ENCODE measurements around the gene OR10H4. TPM values are rescaled to one million over a fixed set of nuclear protein-coding genes. Genes with fewer than 3 reads are reported as not detected.
"Not testable (repeated sequence)": the region's sequence is repeated elsewhere in the genome, so short reads cannot be mapped to it uniquely, and the experiment has no call there.

The OR10H4 gene
- polyA plus RNA-seq, 1 donor from 2014 or later, result not detected

DNA sequence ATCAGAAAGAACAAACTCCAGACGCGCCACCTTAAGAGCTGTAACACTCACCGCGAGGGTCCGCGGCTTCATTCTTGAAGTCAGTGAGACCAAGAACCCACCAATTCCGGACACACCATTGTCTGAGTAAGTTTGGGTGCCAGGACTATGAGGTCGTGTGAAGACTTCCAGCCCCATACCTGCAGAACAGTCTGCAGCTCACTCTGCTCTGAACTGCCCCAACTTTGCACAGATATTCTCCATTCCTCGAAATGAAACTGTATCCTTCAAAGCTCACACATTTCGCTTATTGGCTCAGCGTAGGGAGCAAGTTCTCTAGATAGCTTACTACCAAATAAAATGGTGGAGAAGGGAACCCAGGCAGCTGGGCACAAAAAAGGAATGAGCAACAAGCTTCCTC lies 48.3 kb upstream of the OR10H4 start:
- Histone ChIP-seq H3K9ac (ENCODE audit: low read length) (no peak overlapping the region), H4K20me1 (ENCODE audit: insufficient read depth) (no peaks in the 10 kb centered on the region), H3F3A (ENCODE audit: insufficient read depth, low read length, poor library complexity, severe bottlenecking) (no peaks in the 10 kb centered on the region), H3K4me3 (ENCODE audit: low read length) (no peak overlapping the region), H3K27me3 (ENCODE audit: insufficient read depth, low read depth, low read length) (no peaks in the 10 kb centered on the region), H3K27ac (ENCODE audit: low read length) (no peak overlapping the region), H3K4me2 (ENCODE audit: low read length) (no peak overlapping the region), H3K36me3 (ENCODE audit: insufficient read depth, low read length) (no peaks in the 10 kb centered on the region), H3K79me2 (replicated peaks; ENCODE audit: insufficient read depth, low read length) (no peaks in the 10 kb centered on the region), H2AFZ (ENCODE audit: low read depth, low read length) (no peak overlapping the region), H3K9me2 (ENCODE audit: insufficient read depth, low read length) (no peaks in the 10 kb centered on the region), H3K9me3 (ENCODE audit: low read length) (no peaks in the 10 kb centered on the region)
- TF ChIP-seq, protein P1, sequence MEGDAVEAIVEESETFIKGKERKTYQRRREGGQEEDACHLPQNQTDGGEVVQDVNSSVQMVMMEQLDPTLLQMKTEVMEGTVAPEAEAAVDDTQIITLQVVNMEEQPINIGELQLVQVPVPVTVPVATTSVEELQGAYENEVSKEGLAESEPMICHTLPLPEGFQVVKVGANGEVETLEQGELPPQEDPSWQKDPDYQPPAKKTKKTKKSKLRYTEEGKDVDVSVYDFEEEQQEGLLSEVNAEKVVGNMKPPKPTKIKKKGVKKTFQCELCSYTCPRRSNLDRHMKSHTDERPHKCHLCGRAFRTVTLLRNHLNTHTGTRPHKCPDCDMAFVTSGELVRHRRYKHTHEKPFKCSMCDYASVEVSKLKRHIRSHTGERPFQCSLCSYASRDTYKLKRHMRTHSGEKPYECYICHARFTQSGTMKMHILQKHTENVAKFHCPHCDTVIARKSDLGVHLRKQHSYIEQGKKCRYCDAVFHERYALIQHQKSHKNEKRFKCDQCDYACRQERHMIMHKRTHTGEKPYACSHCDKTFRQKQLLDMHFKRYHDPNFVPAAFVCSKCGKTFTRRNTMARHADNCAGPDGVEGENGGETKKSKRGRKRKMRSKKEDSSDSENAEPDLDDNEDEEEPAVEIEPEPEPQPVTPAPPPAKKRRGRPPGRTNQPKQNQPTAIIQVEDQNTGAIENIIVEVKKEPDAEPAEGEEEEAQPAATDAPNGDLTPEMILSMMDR (IDR thresholded peaks at IDR 0.05; ENCODE audit: poor library complexity, severe bottlenecking), result no peak
- TF ChIP-seq TAF1 (IDR thresholded peaks at IDR 0.05; ENCODE audit: low read depth) (no peak), POLR2AphosphoS5 (IDR thresholded peaks at IDR 0.05) (no peak)

GRCh38 chr19:15902254-15902653 lies 46.6 kb upstream of the OR10H4 start:
- TF ChIP-seq, protein P2, sequence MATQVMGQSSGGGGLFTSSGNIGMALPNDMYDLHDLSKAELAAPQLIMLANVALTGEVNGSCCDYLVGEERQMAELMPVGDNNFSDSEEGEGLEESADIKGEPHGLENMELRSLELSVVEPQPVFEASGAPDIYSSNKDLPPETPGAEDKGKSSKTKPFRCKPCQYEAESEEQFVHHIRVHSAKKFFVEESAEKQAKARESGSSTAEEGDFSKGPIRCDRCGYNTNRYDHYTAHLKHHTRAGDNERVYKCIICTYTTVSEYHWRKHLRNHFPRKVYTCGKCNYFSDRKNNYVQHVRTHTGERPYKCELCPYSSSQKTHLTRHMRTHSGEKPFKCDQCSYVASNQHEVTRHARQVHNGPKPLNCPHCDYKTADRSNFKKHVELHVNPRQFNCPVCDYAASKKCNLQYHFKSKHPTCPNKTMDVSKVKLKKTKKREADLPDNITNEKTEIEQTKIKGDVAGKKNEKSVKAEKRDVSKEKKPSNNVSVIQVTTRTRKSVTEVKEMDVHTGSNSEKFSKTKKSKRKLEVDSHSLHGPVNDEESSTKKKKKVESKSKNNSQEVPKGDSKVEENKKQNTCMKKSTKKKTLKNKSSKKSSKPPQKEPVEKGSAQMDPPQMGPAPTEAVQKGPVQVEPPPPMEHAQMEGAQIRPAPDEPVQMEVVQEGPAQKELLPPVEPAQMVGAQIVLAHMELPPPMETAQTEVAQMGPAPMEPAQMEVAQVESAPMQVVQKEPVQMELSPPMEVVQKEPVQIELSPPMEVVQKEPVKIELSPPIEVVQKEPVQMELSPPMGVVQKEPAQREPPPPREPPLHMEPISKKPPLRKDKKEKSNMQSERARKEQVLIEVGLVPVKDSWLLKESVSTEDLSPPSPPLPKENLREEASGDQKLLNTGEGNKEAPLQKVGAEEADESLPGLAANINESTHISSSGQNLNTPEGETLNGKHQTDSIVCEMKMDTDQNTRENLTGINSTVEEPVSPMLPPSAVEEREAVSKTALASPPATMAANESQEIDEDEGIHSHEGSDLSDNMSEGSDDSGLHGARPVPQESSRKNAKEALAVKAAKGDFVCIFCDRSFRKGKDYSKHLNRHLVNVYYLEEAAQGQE (IDR thresholded peaks at IDR 0.05; ENCODE audit: borderline replicate concordance), result no peak
- no peak for TF ChIP-seq MXI1 (conservative IDR thresholded peaks at IDR 0.05; ENCODE audit: poor library complexity, severe bottlenecking)
- no peak for TF ChIP-seq SMC3 (conservative IDR thresholded peaks at IDR 0.05; ENCODE audit: poor library complexity)
- TF ChIP-seq POLR2AphosphoS5 (IDR thresholded peaks at IDR 0.05), result no peak
- no peak for TF ChIP-seq EZH2 (IDR thresholded peaks at IDR 0.05; ENCODE audit: borderline replicate concordance, insufficient read depth, low read length, poor library complexity, severe bottlenecking)
- no peak for TF ChIP-seq TAF1 (IDR thresholded peaks at IDR 0.05; ENCODE audit: low read depth)
- TF ChIP-seq RAD21 (conservative IDR thresholded peaks at IDR 0.05), result no peak
- TF ChIP-seq, protein P1 (IDR thresholded peaks at IDR 0.05; ENCODE audit: poor library complexity, severe bottlenecking), result no peak
- TF ChIP-seq EP300 (conservative IDR thresholded peaks at IDR 0.05; ENCODE audit: poor library complexity, severe bottlenecking), result no peak
- H3K79me2 ChIP-seq (replicated peaks; ENCODE audit: insufficient read depth, low read length), result no peaks in the 10 kb centered on the region
- no peaks in the 10 kb centered on the region for H4K20me1 ChIP-seq (ENCODE audit: insufficient read depth)
- no peak overlapping the region for H3K4me3 ChIP-seq (ENCODE audit: low read length)
- H3K27ac ChIP-seq (ENCODE audit: low read length), result no peak overlapping the region
- H3K4me2 ChIP-seq (ENCODE audit: low read length), result no peak overlapping the region
- H3K9me2 ChIP-seq (ENCODE audit: insufficient read depth, low read length), result no peaks in the 10 kb centered on the region
- no peaks in the 10 kb centered on the region for H3F3A ChIP-seq (ENCODE audit: insufficient read depth, low read length, poor library complexity, severe bottlenecking)
- no peaks in the 10 kb centered on the region for H3K9me3 ChIP-seq (ENCODE audit: low read length)
- H3K27me3 ChIP-seq (ENCODE audit: insufficient read depth, low read depth, low read length), result no peaks in the 10 kb centered on the region
- H2AFZ ChIP-seq (ENCODE audit: low read depth, low read length), result no peak overlapping the region
- no peak overlapping the region for H3K9ac ChIP-seq (ENCODE audit: low read length)
- H3K36me3 ChIP-seq (ENCODE audit: insufficient read depth, low read length), result no peaks in the 10 kb centered on the region

DNA sequence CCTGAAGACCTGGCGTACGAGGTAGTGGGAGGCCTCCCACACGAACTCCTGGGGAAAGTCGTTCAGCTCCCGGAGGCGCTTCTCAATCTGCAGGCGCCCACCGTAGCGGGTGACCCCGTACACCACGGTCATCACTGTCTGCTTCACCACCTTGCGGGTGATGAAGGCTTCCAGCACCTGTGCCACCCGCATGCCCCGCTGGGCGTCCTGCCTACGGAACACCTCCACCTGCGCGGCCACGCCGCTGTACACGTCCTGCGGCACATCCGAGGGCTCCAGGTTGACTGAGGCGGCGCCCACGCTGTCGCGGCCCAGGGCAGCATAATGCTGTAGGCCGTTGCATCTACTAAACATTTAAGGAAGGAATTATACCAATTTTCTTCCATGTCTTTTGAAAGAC lies 45.9 kb upstream of the OR10H4 start:
- not testable (repeated sequence) for H3K27me3 ChIP-seq (ENCODE audit: insufficient read depth, low read depth, low read length); H3F3A ChIP-seq (ENCODE audit: insufficient read depth, low read length, poor library complexity, severe bottlenecking); H2AFZ ChIP-seq (ENCODE audit: low read depth, low read length); H3K9me2 ChIP-seq (ENCODE audit: insufficient read depth, low read length); H3K27ac ChIP-seq (ENCODE audit: low read length); H3K36me3 ChIP-seq (ENCODE audit: insufficient read depth, low read length); H3K4me2 ChIP-seq (ENCODE audit: low read length); H3K79me2 ChIP-seq (replicated peaks; ENCODE audit: insufficient read depth, low read length); H3K9me3 ChIP-seq (ENCODE audit: low read length); H3K4me3 ChIP-seq (ENCODE audit: low read length); H4K20me1 ChIP-seq (ENCODE audit: insufficient read depth); H3K9ac ChIP-seq (ENCODE audit: low read length)
